Measurements from ENCODE around the gene ATP8A2. TPM values are rescaled to one million over a fixed set of nuclear protein-coding genes. Genes with fewer than 3 reads are reported as not detected.

ATP8A2 gene
- total and polyA plus RNA-seq, 4 donors: 0.01 to 0.08 (median 0.05) TPM; not detected in 1

DNA sequence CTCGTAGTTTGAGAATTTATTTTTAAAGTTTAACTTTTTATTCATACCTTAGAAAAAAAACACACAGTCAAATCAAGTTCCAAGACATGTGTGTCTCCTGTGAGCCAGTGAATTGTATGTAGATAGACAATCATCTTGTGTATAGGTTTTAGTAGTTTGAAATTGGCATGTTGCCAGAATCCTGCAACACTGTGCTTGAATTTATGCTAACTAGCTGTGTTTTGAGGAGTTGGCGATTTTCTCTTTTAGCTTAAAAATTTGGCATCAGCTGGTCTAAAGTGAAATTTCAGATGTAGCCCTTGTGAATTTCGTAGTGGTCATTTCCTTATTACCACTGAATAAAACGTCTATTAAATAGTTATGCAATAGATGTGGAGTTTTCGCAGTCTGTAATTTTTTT, 213.2 kb downstream of the ATP8A2 start:
- no peak overlapping the region for H3K4me3 ChIP-seq (ENCODE audit: low read depth in 1 of 3, low read length in 3 of 3)
- WGBS: 64% methylated on average over 5 of the region's 5 CpGs
- no peaks in the 10 kb centered on the region for H3K36me3 ChIP-seq (ENCODE audit: control insufficient read depth in 4 of 4, insufficient read depth in 3 of 4, low read depth in 1 of 4, low read length in 3 of 4)
- H3K9ac ChIP-seq (ENCODE audit: low read depth in 1 of 2, low read length in 2 of 2): no peak overlapping the region
- peaks cover 0 to 2% (median 0%) of the 10 kb centered on the region in 4 donors for H3K9me3 ChIP-seq (ENCODE audit: control insufficient read depth in 4 of 4, low read length in 3 of 4)
- peaks cover 0 to 5% (median 2%) of the 10 kb centered on the region in 4 donors for H3K27me3 ChIP-seq (ENCODE audit: control insufficient read depth in 4 of 4, insufficient read depth in 4 of 4, low read length in 3 of 4)
- H3K27ac ChIP-seq (ENCODE audit: low read depth in 1 of 2, low read length in 2 of 2): no peak overlapping the region
- no peaks in the 10 kb centered on the region for H3K4me1 ChIP-seq (ENCODE audit: control insufficient read depth in 4 of 4, insufficient read depth in 4 of 4, low read length in 3 of 4)
- TF ChIP-seq, protein P1, sequence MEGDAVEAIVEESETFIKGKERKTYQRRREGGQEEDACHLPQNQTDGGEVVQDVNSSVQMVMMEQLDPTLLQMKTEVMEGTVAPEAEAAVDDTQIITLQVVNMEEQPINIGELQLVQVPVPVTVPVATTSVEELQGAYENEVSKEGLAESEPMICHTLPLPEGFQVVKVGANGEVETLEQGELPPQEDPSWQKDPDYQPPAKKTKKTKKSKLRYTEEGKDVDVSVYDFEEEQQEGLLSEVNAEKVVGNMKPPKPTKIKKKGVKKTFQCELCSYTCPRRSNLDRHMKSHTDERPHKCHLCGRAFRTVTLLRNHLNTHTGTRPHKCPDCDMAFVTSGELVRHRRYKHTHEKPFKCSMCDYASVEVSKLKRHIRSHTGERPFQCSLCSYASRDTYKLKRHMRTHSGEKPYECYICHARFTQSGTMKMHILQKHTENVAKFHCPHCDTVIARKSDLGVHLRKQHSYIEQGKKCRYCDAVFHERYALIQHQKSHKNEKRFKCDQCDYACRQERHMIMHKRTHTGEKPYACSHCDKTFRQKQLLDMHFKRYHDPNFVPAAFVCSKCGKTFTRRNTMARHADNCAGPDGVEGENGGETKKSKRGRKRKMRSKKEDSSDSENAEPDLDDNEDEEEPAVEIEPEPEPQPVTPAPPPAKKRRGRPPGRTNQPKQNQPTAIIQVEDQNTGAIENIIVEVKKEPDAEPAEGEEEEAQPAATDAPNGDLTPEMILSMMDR (IDR thresholded peaks at IDR 0.05; ENCODE audit: low read depth, low read length, missing input control): no peak
- no peak for TF ChIP-seq HNF4G (IDR thresholded peaks at IDR 0.05)
- no peak for TF ChIP-seq NR2F2 (IDR thresholded peaks at IDR 0.05)
- TF ChIP-seq, protein P2, sequence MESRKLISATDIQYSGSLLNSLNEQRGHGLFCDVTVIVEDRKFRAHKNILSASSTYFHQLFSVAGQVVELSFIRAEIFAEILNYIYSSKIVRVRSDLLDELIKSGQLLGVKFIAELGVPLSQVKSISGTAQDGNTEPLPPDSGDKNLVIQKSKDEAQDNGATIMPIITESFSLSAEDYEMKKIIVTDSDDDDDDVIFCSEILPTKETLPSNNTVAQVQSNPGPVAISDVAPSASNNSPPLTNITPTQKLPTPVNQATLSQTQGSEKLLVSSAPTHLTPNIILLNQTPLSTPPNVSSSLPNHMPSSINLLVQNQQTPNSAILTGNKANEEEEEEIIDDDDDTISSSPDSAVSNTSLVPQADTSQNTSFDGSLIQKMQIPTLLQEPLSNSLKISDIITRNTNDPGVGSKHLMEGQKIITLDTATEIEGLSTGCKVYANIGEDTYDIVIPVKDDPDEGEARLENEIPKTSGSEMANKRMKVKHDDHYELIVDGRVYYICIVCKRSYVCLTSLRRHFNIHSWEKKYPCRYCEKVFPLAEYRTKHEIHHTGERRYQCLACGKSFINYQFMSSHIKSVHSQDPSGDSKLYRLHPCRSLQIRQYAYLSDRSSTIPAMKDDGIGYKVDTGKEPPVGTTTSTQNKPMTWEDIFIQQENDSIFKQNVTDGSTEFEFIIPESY (IDR thresholded peaks at IDR 0.05): no peak
- no peak for TF ChIP-seq RAD21 (IDR thresholded peaks at IDR 0.05)
- TF ChIP-seq SP1 (IDR thresholded peaks at IDR 0.05): no peak
- TF ChIP-seq, protein P3, sequence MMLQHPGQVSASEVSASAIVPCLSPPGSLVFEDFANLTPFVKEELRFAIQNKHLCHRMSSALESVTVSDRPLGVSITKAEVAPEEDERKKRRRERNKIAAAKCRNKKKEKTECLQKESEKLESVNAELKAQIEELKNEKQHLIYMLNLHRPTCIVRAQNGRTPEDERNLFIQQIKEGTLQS (IDR thresholded peaks at IDR 0.05): no peak
- TF ChIP-seq TAF1 (conservative IDR thresholded peaks at IDR 0.05): no peak
- TF ChIP-seq FOXA2 (IDR thresholded peaks at IDR 0.05): no peak
- no peak for TF ChIP-seq EGR1 (IDR thresholded peaks at IDR 0.05; ENCODE audit: low read depth in 2 of 2)
- TF ChIP-seq RXRA (IDR thresholded peaks at IDR 0.05): no peak
- TF ChIP-seq GABPA (IDR thresholded peaks at IDR 0.05 in 1 of 2, conservative IDR thresholded peaks at IDR 0.05 in 1 of 2): no peak
- no peak for TF ChIP-seq JUND (IDR thresholded peaks at IDR 0.05)
- DNase-seq (ENCODE audit: low spot score): no peak

GRCh38 chr13:25587326-25587980, 215.7 kb downstream of the ATP8A2 start:
- H3K4me3 ChIP-seq (ENCODE audit: low read depth in 1 of 3, low read length in 3 of 3): no peak overlapping the region
- no peaks in the 10 kb centered on the region for H3K9me3 ChIP-seq (ENCODE audit: control insufficient read depth in 4 of 4, low read length in 3 of 4)
- 51% methylated on average over 1 of the region's 1 CpG for WGBS
- H3K4me1 ChIP-seq (ENCODE audit: control insufficient read depth in 4 of 4, insufficient read depth in 4 of 4, low read length in 3 of 4): no peaks in the 10 kb centered on the region
- H3K27ac ChIP-seq (ENCODE audit: low read depth in 1 of 2, low read length in 2 of 2): no peak overlapping the region
- no peak overlapping the region for H3K9ac ChIP-seq (ENCODE audit: low read depth in 1 of 2, low read length in 2 of 2)
- DNase-seq (ENCODE audit: low spot score): no peak
- H3K27me3 ChIP-seq (ENCODE audit: control insufficient read depth in 4 of 4, insufficient read depth in 4 of 4, low read length in 3 of 4): peaks cover 0 to 5% (median 2%) of the 10 kb centered on the region in 4 donors
- no peaks in the 10 kb centered on the region for H3K36me3 ChIP-seq (ENCODE audit: control insufficient read depth in 4 of 4, insufficient read depth in 3 of 4, low read depth in 1 of 4, low read length in 3 of 4)
- TF ChIP-seq GABPA (IDR thresholded peaks at IDR 0.05 in 1 of 2, conservative IDR thresholded peaks at IDR 0.05 in 1 of 2): no peak
- no peak for TF ChIP-seq RAD21 (IDR thresholded peaks at IDR 0.05)
- TF ChIP-seq, protein P3 (IDR thresholded peaks at IDR 0.05): no peak
- TF ChIP-seq, protein P4, sequence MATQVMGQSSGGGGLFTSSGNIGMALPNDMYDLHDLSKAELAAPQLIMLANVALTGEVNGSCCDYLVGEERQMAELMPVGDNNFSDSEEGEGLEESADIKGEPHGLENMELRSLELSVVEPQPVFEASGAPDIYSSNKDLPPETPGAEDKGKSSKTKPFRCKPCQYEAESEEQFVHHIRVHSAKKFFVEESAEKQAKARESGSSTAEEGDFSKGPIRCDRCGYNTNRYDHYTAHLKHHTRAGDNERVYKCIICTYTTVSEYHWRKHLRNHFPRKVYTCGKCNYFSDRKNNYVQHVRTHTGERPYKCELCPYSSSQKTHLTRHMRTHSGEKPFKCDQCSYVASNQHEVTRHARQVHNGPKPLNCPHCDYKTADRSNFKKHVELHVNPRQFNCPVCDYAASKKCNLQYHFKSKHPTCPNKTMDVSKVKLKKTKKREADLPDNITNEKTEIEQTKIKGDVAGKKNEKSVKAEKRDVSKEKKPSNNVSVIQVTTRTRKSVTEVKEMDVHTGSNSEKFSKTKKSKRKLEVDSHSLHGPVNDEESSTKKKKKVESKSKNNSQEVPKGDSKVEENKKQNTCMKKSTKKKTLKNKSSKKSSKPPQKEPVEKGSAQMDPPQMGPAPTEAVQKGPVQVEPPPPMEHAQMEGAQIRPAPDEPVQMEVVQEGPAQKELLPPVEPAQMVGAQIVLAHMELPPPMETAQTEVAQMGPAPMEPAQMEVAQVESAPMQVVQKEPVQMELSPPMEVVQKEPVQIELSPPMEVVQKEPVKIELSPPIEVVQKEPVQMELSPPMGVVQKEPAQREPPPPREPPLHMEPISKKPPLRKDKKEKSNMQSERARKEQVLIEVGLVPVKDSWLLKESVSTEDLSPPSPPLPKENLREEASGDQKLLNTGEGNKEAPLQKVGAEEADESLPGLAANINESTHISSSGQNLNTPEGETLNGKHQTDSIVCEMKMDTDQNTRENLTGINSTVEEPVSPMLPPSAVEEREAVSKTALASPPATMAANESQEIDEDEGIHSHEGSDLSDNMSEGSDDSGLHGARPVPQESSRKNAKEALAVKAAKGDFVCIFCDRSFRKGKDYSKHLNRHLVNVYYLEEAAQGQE (IDR thresholded peaks at IDR 0.05): no peak
- TF ChIP-seq TAF1 (conservative IDR thresholded peaks at IDR 0.05): no peak
- TF ChIP-seq, protein P5, sequence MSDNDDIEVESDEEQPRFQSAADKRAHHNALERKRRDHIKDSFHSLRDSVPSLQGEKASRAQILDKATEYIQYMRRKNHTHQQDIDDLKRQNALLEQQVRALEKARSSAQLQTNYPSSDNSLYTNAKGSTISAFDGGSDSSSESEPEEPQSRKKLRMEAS (IDR thresholded peaks at IDR 0.05): no peak
- TF ChIP-seq, protein P2 (IDR thresholded peaks at IDR 0.05): no peak
- no peak for TF ChIP-seq HNF4A (conservative IDR thresholded peaks at IDR 0.05)
- TF ChIP-seq EGR1 (IDR thresholded peaks at IDR 0.05; ENCODE audit: low read depth in 2 of 2): no peak
- TF ChIP-seq, protein P1 (IDR thresholded peaks at IDR 0.05; ENCODE audit: low read depth, low read length, missing input control): no peak
- no peak for TF ChIP-seq HNF4G (IDR thresholded peaks at IDR 0.05)
- TF ChIP-seq RXRA (IDR thresholded peaks at IDR 0.05): no peak
- no peak for TF ChIP-seq YY1 (IDR thresholded peaks at IDR 0.05)
- no peak for TF ChIP-seq NR2F2 (IDR thresholded peaks at IDR 0.05)
- no peak for TF ChIP-seq FOXA2 (IDR thresholded peaks at IDR 0.05)
- no peak for TF ChIP-seq JUND (IDR thresholded peaks at IDR 0.05)

Data from liver (tissue), 9 donors.